GM18867 (cell line): ENCODE results near the gene ZC2HC1B.

Source experiments
- ATAC-seq: cut with Tn5 transposase; IDR thresholded peaks from one replicate; pipeline ENCODE4 v1.9.1; 2021; ENCODE audit warnings: mild to moderate bottlenecking, moderate library complexity; ENCODE audit not compliant: unreplicated experiment

ZC2HC1B gene

DNA sequence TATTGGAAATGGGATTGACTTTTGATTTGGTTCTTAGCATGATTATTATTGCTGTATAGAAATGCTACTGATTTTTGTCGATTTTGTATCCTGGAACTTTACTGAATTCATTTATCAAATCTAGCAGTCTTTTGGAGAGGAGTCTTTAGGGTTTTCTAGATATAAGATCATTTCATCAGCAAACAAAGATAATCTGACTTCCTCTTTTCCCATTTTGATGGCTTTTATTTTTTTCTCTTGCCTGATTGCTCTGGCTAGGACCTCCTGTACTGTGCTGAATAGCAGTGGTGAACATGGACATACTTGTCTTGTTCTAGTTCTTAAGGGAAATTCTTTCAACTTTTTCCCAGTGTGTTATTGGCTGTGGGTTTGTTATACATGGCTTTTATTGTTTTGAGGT is 64.6 kb downstream of the ZC2HC1B start:
- ATAC-seq: no peak

DNA sequence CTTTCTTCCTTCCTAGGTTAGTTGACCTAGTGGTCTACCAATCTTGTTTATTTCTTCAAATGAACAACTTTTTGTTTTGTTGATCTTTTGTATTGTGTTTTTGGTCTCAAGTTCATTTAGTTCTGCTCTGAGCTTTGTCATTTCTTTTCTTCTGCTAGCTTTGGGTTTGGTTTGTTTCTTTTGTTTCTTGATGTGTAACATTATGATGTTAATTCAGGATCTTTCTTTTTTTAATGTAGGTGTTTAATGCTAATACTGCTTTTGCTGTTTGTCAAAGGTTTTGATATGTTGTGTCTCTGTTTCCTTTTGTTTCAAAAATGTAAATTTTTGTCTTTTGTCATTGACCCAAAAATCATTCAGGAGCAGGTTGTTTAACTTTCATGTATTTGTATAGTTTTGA is 65.7 kb downstream of the ZC2HC1B start:
- no peak for ATAC-seq

GRCh38 chr6:143934331-143934730 is 70.1 kb downstream of the ZC2HC1B start:
- ATAC-seq: no peak

- ATAC-seq: no peak
Measured at GRCh38 chr6:143934867-143935266, 70.6 kb downstream of the ZC2HC1B start.

DNA sequence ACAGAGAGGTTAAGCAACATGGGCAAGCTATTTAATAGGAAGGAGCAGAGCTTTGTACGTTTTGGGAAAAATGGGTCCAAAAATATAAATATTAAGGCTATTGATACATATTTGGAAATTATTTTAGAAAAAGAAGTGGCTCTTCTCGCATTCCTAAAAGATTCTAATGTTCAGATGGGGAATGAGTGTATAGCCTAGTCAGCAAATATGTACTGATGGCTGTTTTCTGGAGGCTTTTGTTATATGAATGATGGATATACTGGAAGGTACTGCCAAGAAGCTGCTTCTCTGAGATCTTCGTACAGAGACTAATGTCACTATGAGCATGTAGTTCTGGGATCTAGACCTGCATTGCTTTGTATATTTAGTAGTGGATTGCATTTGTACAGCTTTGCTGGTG is 72.1 kb downstream of the ZC2HC1B start:
- no peak for ATAC-seq

DNA sequence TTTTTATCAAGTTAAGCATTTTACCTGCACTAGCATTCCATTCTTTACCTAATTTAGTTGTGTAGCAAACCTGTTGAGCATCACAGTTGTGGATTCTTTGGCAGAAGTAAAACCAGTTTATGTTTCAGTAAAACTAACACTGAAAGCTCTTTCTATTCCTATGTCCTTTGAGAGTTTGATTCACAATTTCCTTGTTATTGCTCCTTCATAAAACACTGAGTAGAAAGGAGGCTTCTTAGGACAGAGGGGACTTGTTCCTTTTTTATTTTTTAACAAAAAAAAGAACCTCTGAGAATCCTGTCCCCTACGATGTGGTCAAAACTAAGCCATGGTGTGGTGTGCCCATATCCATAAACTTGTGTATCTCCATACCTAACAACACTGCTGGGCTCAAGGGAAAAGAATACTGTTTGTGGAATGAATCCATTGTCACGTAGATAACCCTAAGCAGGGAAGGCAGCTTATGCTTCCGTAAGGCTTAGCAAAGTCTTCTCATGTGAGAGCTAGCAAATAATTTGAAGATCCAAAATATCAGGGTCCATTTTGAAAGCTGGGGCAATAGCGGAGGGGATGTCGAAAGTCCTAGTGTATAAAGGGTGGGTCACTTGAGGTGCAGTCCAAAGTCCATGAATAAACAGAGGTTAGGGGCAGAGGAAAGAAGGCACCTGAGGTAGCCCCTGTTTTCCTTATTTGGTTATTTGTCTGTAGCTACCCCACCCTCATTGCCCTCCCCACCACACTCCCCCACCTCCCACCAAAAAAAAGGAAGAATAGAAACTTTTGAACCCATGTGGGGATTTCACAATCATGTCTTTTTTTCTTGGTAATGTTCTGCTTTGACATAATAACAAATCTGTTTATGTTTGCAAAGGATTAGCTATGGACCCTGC is 72.7 kb downstream of the ZC2HC1B start:
- no peak for ATAC-seq

- ATAC-seq: no peak
Measured at GRCh38 chr6:143937668-143937970, 73.3 kb downstream of the ZC2HC1B start.

DNA sequence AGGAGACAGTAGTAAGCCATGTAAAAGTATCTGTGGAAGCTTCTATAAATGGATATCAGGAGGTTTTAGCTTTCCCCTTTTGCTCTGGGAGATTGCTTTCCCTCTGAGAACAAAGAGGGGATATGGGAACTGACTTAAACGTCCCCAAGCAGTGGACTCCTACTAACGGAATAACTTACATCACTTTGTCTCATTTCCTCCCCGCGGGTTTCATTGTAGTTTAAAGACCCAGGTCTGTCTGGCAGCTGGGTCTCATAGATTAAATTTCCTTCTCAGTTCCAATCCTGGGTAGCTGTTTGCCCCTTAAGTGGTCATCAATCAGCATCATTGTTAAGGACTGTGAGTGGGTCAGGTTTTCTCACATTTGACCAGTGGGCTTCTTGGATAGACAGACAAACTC is 75.1 kb downstream of the ZC2HC1B start:
- ATAC-seq: no peak

- peak; percentile 97 for ATAC-seq
Measured at GRCh38 chr6:143940011-143940597, 75.8 kb downstream of the ZC2HC1B start.

GRCh38 chr6:143941852-143942627 is 77.8 kb downstream of the ZC2HC1B start:
- ATAC-seq: peak; percentile 71

DNA sequence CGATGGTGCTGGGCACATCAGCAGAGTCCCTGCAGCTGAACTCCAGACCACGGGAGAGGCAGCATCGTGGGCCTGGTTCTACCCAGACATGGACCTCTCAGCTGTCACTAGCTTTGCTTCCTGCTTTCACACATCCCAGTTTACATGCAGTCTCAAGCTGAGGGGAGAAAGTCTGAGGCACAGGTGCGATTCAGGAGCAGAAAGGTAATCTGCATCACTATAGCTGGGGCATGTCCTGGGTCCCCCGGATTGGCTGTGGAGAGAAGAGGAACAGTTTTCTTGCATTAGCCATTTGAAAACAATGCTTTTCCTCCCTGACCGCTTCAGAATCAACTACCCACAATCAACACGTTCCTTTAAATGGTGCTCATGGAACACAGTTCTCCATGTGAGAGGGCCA is 83.9 kb downstream of the ZC2HC1B start:
- no peak for ATAC-seq

DNA sequence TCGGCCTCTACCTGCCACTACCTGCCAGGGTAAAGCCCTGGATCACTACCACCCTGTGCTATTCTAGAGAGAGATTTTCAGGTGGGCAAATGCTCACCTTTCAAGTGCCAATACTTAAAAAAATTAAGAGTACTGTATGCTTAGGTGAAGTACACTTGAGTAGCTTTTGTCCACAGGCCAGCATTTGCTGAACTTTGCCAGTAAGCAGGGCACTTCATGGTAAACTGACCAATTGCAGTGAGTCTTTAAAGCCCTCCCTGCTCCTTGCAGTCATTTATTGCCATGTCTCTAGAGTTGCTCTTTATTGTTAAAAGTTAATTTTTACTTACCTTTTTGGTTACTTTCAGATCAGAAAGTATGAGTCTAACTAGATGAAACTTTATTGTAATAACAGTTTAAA is 85.3 kb downstream of the ZC2HC1B start:
- no peak for ATAC-seq

DNA sequence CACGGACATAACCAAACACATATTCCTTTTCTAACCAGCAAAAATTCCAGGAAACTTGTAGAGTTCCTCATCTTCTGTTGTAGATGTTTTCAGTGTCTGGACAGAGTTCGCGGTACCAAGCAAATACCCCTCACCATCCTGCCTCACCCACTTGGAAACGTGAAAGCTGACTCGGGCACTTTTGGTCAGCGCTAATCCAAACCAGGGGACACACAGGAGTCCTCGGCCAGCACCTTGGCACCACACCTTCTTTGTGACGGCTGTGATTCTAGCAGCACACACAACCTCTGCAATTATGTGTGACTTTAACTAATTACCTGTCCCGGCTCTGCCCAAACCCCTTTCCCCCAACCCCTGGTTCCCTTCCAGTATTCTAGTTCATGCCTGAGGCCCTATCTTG is 85.7 kb downstream of the ZC2HC1B start:
- no peak for ATAC-seq

- ATAC-seq: no peak
Measured at GRCh38 chr6:143950875-143951274, 86.6 kb downstream of the ZC2HC1B start.

DNA sequence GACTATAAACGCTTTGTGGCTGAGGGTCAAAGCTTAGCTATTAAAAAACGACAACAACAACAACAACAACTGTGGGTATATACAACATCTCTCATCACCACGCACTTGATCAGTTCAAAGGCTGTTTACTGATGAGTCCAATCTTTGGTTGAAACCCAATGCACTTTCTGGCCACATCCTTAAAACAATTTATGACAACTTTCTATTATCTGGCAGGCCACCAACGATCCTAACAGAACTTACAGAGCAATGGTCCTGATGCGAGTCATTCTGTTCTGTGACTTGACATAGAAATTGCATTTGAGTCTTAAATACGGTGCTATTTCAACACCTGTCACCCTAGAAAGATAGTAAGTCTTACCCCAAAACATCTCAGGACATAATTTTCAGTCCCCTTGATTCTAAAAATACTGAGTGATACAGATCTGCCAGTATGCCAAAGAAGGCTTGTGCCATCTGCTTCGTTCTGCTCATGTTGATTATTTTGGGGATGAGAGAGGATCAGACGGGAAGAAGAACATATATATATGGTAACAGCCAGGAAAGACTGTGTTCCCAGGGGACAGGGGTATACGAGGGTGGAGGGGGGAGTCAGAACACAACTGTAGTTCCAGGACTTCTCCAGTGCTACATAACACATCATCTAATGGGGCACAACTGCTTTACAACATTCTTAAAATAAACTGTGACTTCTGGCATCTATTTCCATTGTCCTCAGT is 87.9 kb downstream of the ZC2HC1B start:
- no peak for ATAC-seq

DNA sequence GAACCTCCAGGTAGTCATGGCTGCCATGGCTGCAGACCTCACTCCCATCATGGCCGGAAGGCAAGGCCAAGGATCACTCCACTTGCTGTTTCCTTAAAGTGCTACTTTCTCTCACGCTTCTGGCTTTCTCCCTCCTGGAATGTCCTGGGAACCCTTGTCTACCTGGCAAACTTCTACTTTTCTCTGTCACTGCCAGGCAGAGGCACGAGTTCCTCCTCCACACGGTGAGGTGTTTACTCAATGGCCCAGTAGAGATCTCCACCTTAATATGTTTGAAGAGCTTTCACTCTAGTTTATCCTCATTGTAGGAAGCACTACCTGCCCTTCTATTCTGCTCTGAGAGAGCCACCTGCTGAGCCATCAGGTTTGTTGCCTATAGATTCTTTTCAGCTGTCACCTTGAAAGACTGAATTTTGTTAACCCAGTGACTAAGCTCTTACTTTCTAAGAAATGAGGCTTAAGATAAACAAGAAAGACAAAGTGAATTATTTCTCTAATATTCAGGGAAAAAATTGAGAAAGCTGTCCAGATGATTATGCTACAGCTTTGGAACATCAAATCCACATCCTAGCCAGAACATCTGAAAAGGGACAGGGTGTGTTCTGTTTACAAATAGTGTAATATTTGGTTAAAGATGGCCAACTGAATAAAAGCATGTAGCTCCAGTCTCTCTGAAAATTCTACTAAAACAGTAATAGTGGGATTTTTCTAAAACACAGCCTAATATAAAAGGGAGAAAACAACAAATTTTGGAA is 88.8 kb downstream of the ZC2HC1B start:
- ATAC-seq: no peak

GRCh38 chr6:143953922-143954321 is 89.6 kb downstream of the ZC2HC1B start:
- ATAC-seq: no peak

GRCh38 chr6:143955971-143956370 is 91.7 kb downstream of the ZC2HC1B start:
- no peak for ATAC-seq

DNA sequence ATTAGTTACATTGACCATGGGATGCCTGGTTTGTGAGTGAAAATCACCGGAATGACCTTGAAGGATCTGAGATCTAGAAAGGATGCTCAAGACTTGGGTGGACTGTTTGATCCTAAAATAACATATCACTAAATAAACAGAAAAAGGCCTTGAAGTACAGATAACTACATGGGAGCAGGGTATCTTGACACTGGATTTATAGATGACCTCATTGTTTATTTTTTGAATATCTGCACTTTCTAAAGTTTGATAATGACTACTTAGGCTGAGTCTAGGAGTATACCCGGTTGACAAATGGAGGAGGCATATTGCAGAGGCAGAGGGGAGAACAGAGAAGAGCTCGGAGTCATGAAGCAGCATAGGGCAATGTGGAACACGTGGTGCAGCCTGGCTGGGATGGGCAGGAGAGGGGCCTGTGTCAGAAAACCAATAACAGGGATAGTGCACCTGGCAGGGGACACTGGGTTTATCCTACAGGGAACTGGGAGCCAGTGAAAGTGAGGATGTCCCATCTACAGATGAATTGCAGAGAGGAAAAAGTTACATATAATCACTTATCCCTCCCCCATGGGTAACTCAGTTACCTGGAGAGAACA is 93.5 kb downstream of the ZC2HC1B start:
- no peak for ATAC-seq

- no peak for ATAC-seq
Measured at GRCh38 chr6:143958839-143959399, 94.6 kb downstream of the ZC2HC1B start.
